ENCODE results near the gene ENHO.

GRCh38 chr9:34540827-34541226 is 18.0 kb upstream of the ENHO start:
- TF ChIP-seq CTCF (conservative IDR thresholded peaks at IDR 0.05 in 1 of 2, IDR thresholded peaks at IDR 0.05 in 1 of 2; ENCODE audit: low read depth in 1 of 2, low read length in 2 of 2) (no peak), EZH2 (IDR thresholded peaks at IDR 0.05; ENCODE audit: low read length, missing control alignments) (no peak)
